ENCODE measurements around the gene SERPINI1.
A peak's percentile ranks its signal among the peaks of the same experiment; 100 is the strongest.

The SERPINI1 gene, protein sequence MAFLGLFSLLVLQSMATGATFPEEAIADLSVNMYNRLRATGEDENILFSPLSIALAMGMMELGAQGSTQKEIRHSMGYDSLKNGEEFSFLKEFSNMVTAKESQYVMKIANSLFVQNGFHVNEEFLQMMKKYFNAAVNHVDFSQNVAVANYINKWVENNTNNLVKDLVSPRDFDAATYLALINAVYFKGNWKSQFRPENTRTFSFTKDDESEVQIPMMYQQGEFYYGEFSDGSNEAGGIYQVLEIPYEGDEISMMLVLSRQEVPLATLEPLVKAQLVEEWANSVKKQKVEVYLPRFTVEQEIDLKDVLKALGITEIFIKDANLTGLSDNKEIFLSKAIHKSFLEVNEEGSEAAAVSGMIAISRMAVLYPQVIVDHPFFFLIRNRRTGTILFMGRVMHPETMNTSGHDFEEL

DNA sequence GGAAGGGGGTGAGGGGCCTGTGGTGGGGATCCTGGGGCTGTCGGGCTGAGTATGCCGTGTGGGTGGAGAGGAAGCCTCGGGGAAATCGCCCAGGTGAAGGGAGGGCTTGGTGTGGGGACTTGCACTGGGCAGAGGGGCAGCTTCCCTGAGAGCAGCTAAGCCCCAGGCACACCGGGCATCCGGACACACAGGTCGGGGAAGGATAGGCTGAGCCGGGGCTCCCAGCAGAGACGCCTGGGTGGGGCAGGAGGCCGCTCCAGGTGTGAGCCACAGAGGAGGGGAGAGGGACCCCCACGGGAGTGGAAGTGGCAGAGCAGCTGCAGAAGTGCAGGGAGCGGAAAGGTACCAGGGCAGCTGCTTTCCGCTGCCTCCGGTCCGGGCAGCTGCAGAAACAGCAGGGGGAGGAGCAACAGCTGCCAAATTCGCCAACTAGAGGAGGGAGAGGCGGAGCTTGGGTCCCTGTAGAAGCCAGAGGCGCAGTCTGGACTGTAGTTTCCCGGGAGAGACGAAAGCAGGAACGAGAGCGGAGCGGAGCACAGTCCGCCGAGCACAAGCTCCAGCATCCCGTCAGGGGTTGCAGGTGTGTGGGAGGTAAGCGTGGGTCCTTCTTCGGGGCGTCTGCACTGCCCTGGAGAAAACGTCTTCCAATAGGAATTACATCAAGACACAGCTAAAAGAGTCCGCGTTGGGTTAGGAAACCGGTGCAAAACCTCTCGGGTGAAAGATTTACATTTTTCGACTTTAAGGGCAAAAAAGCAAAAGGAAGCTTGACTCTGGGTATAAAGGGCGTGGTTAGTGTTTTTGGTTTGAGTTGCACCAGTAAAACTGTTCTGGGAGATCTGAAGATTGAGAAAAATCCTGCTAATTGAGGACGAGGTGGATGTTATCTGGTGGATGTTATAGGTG, at the start of gene SERPINI1:
Gene SERPINI1 (plus strand): TSS at position 489 of the 906 bp plus-strand sequence. CDS start 53,408 bp downstream, outside the sequence.
- Histone ChIP-seq H3K27me3 (ENCODE audit: control insufficient read depth in 1 of 2, insufficient read depth in 2 of 2, low read length in 2 of 2) (no peaks in the 10 kb centered on the region), H3K9ac (ENCODE audit: low read length) (peak within 1 kb of the TSS; percentile 69), H3K4me3 (ENCODE audit: low read depth in 1 of 2, low read length in 2 of 2) (peak within 1 kb of the TSS; percentile 92 to 93), H3K4me1 (ENCODE audit: insufficient read depth, low read length) (peaks cover 26% of the 10 kb centered on the region), H3K9me3 (ENCODE audit: low read length) (no peaks in the 10 kb centered on the region), H3K36me3 (ENCODE audit: insufficient read depth, low read length) (no peaks in the 10 kb centered on the region), H3K27ac (ENCODE audit: low read depth, low read length) (peak within 1 kb of the TSS; percentile 95)

DNA sequence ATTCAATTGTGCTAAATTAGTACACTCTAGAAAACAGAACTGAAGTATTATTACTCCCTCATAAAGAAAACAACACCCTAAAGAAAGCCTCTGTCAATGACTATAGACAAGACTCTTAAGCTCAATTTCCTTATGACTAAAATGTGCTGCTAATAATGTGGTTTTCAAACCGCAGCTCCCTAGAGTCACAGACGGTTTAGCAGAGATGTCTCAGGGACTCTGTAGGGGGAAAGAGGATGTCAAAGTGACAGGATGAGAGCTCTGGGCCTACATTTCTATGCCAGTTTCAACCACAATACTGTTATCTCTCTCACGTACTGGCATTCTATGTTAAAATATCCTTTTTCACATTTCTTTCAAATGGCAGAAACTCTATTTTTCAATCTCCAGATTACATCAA, 44.2 kb upstream of the SERPINI1 start:
- Histone ChIP-seq H3K4me3 (ENCODE audit: low read depth in 1 of 2, low read length in 2 of 2) (no peak overlapping the region), H3K36me3 (ENCODE audit: insufficient read depth, low read length) (peaks cover 14% of the 10 kb centered on the region), H3K9me3 (ENCODE audit: low read length) (no peaks in the 10 kb centered on the region), H3K4me1 (ENCODE audit: insufficient read depth, low read length) (no peaks in the 10 kb centered on the region), H3K9ac (ENCODE audit: low read length) (no peak overlapping the region), H3K27me3 (ENCODE audit: control insufficient read depth in 1 of 2, insufficient read depth in 2 of 2, low read length in 2 of 2) (no peaks in the 10 kb centered on the region), H3K27ac (ENCODE audit: low read depth, low read length) (no peak overlapping the region)

DNA sequence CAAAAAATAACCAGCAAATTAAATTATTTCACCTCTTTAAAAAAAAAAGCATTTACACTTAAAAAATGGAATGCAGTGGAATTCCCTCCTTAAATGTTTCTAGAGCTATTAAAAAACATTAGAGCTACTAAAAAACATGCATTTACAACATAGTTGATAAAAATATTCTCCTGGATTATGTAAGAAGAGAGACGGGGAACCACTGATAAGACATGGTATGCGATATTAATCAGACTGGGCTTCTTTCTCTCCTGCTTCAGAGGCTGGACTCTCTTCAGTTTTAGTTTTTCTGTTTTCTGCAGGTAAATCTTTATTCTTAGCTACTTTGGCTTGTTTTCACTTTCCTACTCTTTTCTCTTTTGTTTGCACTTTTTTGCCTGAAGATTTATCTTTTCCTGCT, 41.4 kb upstream of the SERPINI1 start:
- Histone ChIP-seq H3K9me3 (ENCODE audit: low read length) (no peaks in the 10 kb centered on the region), H3K27ac (ENCODE audit: low read depth, low read length) (no peak overlapping the region), H3K9ac (ENCODE audit: low read length) (no peak overlapping the region), H3K27me3 (ENCODE audit: control insufficient read depth in 1 of 2, insufficient read depth in 2 of 2, low read length in 2 of 2) (no peaks in the 10 kb centered on the region), H3K36me3 (ENCODE audit: insufficient read depth, low read length) (peaks cover 14% of the 10 kb centered on the region), H3K4me3 (ENCODE audit: low read depth in 1 of 2, low read length in 2 of 2) (no peak overlapping the region), H3K4me1 (ENCODE audit: insufficient read depth, low read length) (no peaks in the 10 kb centered on the region)

DNA sequence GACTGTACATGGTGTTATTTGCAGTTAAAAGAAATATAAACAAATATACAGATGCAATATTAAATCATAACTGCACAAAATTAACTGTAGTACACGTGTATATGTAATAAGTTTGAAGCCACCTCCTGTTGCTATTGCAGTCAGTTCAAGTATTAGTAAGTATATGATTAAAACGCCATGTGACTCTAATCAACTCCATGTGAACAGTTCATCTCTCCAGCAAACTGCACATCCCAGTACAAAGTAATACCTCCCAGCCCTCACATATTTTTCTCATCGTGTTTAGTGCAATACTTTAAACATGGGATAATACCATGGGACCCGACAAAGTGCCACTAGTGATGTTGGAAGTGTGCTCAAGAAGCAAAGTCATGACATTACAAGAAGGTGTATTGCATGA, 35.5 kb upstream of the SERPINI1 start:
- Histone ChIP-seq H3K9ac (ENCODE audit: low read length) (no peak overlapping the region), H3K27ac (ENCODE audit: low read depth, low read length) (no peak overlapping the region), H3K9me3 (ENCODE audit: low read length) (no peaks in the 10 kb centered on the region), H3K36me3 (ENCODE audit: insufficient read depth, low read length) (peaks cover 11% of the 10 kb centered on the region), H3K4me1 (ENCODE audit: insufficient read depth, low read length) (no peaks in the 10 kb centered on the region), H3K27me3 (ENCODE audit: control insufficient read depth in 1 of 2, insufficient read depth in 2 of 2, low read length in 2 of 2) (no peaks in the 10 kb centered on the region), H3K4me3 (ENCODE audit: low read depth in 1 of 2, low read length in 2 of 2) (no peak overlapping the region)

DNA sequence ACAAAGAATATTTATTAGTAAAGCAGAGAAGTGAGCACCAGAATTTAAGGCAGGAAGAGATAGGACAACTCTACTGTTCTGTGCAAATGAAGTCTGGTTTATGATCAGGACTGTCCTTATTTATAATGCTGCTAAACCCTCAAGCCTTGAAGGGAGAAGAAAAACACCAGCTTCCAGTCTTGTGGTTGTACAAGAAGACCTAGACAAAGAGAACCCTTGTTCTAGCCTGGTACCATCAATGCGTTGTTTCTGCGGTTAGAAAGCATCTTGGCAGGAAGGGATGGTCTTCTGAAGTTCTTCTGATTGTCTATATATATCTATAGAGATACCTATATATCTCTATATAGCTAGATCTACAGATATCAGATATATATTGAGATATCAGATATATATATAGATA, 34.6 kb upstream of the SERPINI1 start:
- Histone ChIP-seq H3K36me3 (ENCODE audit: insufficient read depth, low read length) (peaks cover 3% of the 10 kb centered on the region), H3K4me3 (ENCODE audit: low read depth in 1 of 2, low read length in 2 of 2) (no peak overlapping the region), H3K27ac (ENCODE audit: low read depth, low read length) (no peak overlapping the region)

DNA sequence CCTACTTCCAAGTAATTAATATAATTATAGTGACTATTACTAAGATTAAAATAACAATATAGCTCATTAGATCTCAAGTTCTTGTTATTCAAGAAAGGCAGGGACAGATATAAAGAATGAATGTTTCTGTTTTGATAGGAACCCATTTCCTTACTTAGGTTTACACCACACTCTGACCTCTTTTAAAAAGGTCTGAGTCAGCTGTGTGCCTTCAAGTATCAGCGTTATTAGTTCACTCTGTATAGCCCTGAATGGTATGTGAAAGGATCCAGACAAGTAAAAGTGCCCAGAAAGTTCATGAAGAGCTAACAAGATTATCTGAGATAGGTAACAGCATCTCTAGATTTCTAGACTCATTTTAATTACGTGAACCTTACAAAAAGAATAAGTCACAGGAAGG, 29.7 kb upstream of the SERPINI1 start:
- H3K4me3 ChIP-seq (ENCODE audit: low read depth in 1 of 2, low read length in 2 of 2): no peak overlapping the region
- peaks cover 14% of the 10 kb centered on the region for H3K36me3 ChIP-seq (ENCODE audit: insufficient read depth, low read length)
- H3K4me1 ChIP-seq (ENCODE audit: insufficient read depth, low read length): no peaks in the 10 kb centered on the region
- no peak overlapping the region for H3K9ac ChIP-seq (ENCODE audit: low read length)
- H3K9me3 ChIP-seq (ENCODE audit: low read length): no peaks in the 10 kb centered on the region
- no peak overlapping the region for H3K27ac ChIP-seq (ENCODE audit: low read depth, low read length)
- H3K27me3 ChIP-seq (ENCODE audit: control insufficient read depth in 1 of 2, insufficient read depth in 2 of 2, low read length in 2 of 2): no peaks in the 10 kb centered on the region

More for the DNA sequence above, 34.6 kb upstream of the SERPINI1 start:
- no peaks in the 10 kb centered on the region for H3K4me1 ChIP-seq (ENCODE audit: insufficient read depth, low read length)
- no peaks in the 10 kb centered on the region for H3K9me3 ChIP-seq (ENCODE audit: low read length)
- no peak overlapping the region for H3K9ac ChIP-seq (ENCODE audit: low read length)
- H3K27me3 ChIP-seq (ENCODE audit: control insufficient read depth in 1 of 2, insufficient read depth in 2 of 2, low read length in 2 of 2): no peaks in the 10 kb centered on the region

DNA sequence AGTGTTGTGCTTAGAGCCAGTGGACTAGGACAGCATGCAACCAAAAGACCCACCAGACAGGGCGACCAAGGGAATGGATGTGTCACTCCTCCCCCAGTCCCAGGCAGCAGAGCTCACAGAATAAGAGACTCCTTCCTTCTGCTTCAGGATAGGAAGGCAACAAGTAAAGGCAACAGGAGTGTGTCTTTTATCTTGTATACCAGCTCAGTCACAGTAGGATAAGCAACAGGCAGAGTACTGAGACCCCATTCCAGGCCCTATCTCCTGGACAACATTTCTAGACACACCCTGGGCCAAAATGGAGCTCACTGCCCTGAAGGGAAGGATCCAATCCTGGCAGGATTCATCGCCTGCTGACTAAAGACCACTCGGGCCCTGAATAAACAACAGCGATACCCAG, 25.8 kb upstream of the SERPINI1 start:
- Histone ChIP-seq H3K9ac (ENCODE audit: low read length) (no peak overlapping the region), H3K4me1 (ENCODE audit: insufficient read depth, low read length) (no peaks in the 10 kb centered on the region), H3K4me3 (ENCODE audit: low read depth in 1 of 2, low read length in 2 of 2) (no peak overlapping the region), H3K27ac (ENCODE audit: low read depth, low read length) (no peak overlapping the region), H3K36me3 (ENCODE audit: insufficient read depth, low read length) (peaks cover 11% of the 10 kb centered on the region), H3K27me3 (ENCODE audit: control insufficient read depth in 1 of 2, insufficient read depth in 2 of 2, low read length in 2 of 2) (no peaks in the 10 kb centered on the region), H3K9me3 (ENCODE audit: low read length) (no peaks in the 10 kb centered on the region)

DNA sequence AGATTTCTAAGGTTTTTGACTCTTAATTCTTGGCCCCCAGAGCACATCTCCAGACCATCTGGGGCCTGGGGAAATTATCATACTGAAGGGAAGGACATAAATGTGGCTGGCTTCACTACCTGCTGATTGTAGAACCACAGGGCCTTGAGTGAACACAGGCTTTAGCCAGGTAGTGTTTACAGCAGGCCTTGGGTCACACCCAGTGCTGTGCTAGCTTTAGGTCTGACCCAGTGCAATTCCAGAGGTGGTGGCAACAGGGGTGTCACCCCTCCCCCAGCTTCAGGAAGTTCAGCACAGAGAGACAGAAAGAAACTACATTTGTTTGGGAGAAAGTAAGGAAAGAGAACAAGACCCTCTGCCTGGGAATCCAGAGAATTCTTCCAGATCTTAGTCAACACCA, 25.0 kb upstream of the SERPINI1 start:
- H3K27ac ChIP-seq (ENCODE audit: low read depth, low read length): no peak overlapping the region
- H3K9ac ChIP-seq (ENCODE audit: low read length): no peak overlapping the region
- no peaks in the 10 kb centered on the region for H3K4me1 ChIP-seq (ENCODE audit: insufficient read depth, low read length)
- peaks cover 11% of the 10 kb centered on the region for H3K36me3 ChIP-seq (ENCODE audit: insufficient read depth, low read length)
- H3K27me3 ChIP-seq (ENCODE audit: control insufficient read depth in 1 of 2, insufficient read depth in 2 of 2, low read length in 2 of 2): no peaks in the 10 kb centered on the region
- no peak overlapping the region for H3K4me3 ChIP-seq (ENCODE audit: low read depth in 1 of 2, low read length in 2 of 2)
- no peaks in the 10 kb centered on the region for H3K9me3 ChIP-seq (ENCODE audit: low read length)

DNA sequence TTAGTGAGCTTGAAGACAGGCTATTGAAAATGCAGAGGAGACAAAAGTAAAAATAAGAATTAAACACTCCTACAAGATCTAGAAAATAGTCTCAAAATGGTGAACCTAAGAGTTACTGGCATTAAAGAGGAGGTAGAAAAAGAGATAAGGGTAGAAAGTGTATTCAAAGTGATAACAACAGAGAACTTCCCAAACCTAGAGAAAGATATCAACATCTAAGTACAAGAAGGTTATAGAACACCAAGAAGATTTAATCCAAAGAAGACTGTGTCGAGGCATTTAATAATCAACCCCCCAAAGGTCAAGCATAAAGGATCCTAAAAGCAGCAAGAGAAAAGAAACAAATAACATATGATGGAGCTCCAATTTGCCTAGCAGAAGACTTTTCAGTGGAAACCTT, 24.1 kb upstream of the SERPINI1 start:
- peaks cover 17% of the 10 kb centered on the region for H3K36me3 ChIP-seq (ENCODE audit: insufficient read depth, low read length)
- H3K4me3 ChIP-seq (ENCODE audit: low read depth in 1 of 2, low read length in 2 of 2): no peak overlapping the region
- H3K4me1 ChIP-seq (ENCODE audit: insufficient read depth, low read length): no peaks in the 10 kb centered on the region
- no peak overlapping the region for H3K27ac ChIP-seq (ENCODE audit: low read depth, low read length)
- no peaks in the 10 kb centered on the region for H3K9me3 ChIP-seq (ENCODE audit: low read length)
- no peaks in the 10 kb centered on the region for H3K27me3 ChIP-seq (ENCODE audit: control insufficient read depth in 1 of 2, insufficient read depth in 2 of 2, low read length in 2 of 2)
- no peak overlapping the region for H3K9ac ChIP-seq (ENCODE audit: low read length)

DNA sequence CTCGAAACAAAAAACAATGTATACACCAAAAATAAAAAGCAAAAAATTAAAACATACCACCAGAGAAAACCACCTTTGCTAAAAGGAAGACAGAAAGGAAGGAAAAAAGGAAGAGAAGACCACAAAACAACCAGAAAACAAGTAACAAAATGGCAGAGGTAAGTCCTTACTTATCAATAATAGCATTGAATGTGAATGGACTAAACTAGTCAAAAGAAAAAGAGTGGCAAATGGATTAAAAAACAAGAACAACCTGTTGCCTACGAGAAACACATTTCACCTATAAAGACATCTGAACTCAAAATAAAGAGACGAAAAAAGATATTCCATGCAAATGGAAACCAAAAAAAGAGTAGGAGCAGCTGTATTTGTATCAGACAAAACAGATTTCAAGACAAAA, 23.1 kb upstream of the SERPINI1 start:
- Histone ChIP-seq H3K27ac (ENCODE audit: low read depth, low read length) (no peak overlapping the region), H3K4me1 (ENCODE audit: insufficient read depth, low read length) (no peaks in the 10 kb centered on the region), H3K27me3 (ENCODE audit: control insufficient read depth in 1 of 2, insufficient read depth in 2 of 2, low read length in 2 of 2) (no peaks in the 10 kb centered on the region), H3K4me3 (ENCODE audit: low read depth in 1 of 2, low read length in 2 of 2) (no peak overlapping the region), H3K9ac (ENCODE audit: low read length) (no peak overlapping the region), H3K9me3 (ENCODE audit: low read length) (no peaks in the 10 kb centered on the region), H3K36me3 (ENCODE audit: insufficient read depth, low read length) (peaks cover 17% of the 10 kb centered on the region)

DNA sequence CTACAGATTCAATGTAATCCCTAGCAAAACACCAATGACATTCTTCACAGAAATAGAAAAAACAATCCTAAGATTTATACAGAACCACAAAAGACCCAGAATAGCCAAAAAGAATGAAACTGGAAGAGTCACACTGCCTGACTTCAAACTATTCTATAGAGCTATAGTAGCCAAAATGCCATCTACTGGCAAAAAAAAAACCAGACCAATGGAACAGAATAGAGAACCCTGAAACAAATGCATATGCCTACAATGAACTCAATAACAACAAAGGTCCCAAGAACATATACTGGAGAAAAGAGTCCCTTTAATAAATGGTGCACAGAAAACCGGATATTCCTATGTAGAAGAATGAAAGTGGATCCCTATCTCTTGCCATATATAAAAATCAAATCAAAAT, 20.6 kb upstream of the SERPINI1 start:
- Histone ChIP-seq H3K4me1 (ENCODE audit: insufficient read depth, low read length) (no peaks in the 10 kb centered on the region), H3K36me3 (ENCODE audit: insufficient read depth, low read length) (peaks cover 25% of the 10 kb centered on the region), H3K9ac (ENCODE audit: low read length) (no peak overlapping the region), H3K9me3 (ENCODE audit: low read length) (no peaks in the 10 kb centered on the region), H3K27me3 (ENCODE audit: control insufficient read depth in 1 of 2, insufficient read depth in 2 of 2, low read length in 2 of 2) (no peaks in the 10 kb centered on the region), H3K27ac (ENCODE audit: low read depth, low read length) (no peak overlapping the region), H3K4me3 (ENCODE audit: low read depth in 1 of 2, low read length in 2 of 2) (no peak overlapping the region)
